NCI-H2171 (cell line): Measurements from ENCODE around the gene ATP8A2.

Source experiments
- DNase-seq: peaks from one replicate; lab custom pipeline; 2025; lab: John Stamatoyannopoulos, UW

ATP8A2 gene

DNA sequence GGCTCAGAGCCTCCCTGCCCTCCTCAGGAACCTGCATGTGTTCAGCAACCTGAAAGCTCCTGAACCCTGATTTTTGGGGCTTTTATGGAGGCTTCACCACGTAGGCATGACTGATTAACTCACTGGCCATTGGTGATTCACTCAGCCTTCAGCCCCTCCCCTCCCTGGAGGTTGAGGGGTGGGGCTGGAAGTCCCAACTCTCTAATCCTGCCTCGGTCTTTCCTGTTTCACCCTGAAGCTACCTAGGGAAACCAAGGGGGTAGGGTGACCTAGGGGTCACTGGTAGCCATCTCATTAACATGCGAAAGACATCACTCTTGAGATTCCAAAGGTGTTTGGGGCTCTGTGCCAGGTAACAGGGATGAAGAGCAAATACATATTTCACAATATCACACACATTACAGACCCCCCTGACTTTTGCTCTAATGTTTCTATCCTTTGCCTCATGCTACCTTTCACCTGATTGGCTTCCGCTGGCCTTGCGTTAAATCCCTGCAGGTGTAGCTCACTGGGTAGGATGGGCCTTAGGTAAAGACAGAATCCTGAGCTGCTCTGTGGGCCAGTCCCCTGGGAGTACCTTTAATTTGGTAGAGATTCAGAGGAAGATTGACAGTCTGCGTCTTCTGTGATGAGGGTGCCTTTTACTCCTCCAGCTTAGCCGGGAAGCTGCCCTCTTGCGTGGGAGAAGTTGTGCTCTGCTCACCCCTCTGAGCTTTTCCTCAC is 260.6 kb downstream of the ATP8A2 start:
- no peak for DNase-seq

DNA sequence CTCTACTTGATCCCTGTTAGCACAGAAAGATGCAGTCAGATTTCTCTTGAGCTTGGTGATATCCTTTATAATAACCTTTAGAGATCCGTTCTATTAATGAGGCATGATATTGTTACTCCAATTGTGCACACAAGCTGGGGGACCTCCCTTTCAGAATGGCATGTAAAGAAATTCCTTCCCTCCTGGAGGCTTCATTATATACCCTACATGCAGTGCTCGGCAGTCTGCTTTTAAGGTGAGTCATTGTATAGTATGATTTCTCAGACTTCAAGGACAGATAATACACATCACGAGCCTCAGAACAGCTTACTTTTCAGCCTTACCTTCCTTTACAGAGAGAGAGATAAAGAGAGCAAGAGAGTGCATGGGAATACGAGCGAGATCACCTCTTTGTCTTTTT is 261.3 kb downstream of the ATP8A2 start:
- no peak for DNase-seq

DNA sequence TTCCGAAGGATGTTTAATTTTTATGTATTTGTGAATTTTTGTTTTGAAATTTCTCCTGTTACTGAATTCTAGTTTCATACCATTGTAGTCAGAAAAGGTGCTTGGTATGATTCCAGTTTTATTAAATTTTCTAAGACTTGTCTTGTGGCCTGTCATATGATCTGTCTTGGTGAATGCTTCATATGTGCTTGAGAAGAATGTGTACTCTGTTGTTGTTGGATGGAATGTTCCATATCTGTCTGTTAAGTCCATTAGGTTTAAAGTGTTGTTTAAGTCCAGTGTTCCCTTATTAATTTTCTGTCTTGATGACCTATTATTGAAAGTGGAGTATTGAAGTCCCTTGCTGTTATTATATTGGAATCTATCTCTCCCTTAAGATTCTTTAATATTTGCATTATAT is 273.9 kb downstream of the ATP8A2 start:
- DNase-seq, result no peak

DNA sequence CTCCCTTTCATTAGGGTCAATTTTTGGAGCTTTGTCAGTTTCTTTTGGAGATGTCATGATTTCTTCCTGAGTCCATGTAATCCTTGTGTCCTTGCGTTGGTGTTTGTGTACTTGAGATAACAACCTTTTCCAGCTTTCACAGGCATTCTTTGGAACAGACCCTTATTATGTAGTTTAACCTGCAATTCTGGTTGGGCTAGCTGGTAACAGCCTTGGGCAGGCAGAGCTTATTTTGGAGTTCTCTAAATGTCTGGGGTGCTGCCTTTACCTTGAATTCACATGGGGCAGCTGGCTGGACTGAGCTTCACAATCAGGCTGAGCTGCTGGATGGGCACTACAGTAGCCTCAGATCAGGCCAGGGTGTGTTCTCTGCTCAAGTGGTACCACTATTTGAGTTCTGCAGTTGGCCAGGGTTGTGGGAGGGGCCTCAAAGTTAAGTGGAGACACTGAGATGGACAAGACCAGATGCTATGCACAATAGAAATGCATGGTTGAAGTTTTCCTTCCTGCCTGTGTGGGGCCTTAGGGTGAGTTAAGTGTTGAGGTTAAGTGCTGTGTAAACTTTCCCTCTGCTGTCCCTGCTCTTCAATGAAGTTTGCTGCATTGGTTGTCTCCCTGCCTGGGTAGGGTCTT is 277.3 kb downstream of the ATP8A2 start:
- DNase-seq, result no peak

DNA sequence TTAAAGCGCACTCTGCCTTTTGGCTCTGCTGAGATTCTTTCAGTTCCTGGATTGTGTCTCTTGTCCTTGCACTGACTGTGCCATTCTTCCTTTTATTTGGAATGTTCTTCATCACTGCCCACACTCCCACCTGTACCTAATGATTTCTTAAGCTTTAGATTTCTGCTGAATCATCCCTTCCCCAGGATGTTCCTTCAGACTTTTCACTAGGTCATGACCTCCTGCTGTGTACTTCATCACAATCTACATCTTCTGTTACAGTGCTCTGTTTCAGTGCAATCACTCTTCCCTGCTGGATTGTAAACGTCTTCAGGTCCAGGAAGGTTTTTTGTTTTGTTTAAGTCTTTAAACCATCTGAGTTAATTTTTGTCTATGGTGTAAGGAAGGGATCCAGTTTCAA is 281.0 kb downstream of the ATP8A2 start:
- DNase-seq, result no peak

DNA sequence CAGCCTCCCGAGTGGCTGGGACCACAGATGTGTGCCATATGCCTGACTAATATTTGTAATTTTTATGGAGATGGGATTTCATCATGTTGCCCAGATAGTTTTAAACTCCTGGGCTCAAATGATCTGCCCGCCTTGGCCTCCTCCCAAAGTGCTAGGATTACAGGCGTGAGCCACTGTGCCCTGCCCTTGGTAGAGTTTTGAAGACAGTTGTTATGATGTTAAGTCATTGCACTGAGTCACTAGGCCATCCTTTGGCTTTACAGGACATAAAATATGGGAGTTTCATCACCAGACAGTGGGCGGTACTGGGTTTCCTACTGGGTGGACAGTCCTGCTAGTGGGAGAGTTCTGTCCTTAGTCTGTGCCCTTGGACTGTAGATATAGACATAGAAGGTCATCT is 282.5 kb downstream of the ATP8A2 start:
- peak; percentile 51 for DNase-seq

DNA sequence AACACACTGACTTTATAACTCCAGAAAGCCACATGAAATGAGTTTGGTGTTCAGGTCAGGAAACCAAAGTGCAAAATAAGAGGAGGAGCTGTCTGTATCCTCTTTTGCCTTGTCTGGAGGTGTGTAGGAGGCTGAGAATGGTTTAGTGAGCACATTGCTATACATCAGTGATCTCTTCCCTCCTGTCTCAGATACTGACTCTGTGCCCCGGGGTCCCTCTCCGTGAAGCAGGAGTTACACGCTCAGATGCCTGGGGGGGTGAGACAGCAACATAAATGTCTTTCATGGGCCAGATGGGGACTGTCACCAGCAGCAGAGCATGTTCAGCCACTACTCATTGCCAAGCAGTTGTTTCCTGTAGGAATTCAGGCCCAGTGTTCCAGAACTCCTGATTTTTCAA is 285.4 kb downstream of the ATP8A2 start:
- no peak for DNase-seq

DNA sequence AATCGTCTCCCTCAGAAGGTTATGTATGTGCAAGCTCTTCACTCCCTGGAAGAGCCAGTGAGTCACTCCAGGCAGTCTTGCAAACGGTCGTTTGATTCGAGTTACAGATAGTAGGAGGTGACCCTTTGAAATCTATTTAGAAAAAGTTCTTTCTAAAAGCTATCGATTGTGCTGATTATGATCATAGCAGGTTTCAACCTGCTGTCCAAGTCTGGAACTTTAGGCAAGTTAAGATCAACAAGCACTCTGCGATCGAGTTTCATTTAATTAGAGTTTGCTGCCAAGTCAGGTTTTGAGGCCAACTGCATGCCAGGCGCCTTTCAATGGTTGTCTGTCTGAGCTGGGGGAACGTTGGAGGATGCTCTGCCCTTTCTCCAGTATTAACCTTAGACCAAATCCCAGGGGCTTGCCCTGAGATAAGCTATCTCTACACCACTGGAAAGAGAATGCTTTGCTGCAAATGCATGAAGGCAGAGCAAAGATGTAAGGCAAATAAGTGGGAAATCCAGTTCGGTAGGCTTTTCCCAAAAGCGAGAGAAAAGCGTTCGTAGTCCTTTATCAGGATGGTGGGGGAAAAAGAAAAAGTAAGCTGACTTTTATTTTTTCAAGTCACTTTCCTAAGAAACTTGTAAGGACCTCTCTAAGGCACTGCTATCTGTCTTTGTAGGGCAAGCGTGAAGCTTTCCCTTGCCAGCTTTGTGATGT is 287.5 kb downstream of the ATP8A2 start:
- DNase-seq, result peak; percentile 50

DNA sequence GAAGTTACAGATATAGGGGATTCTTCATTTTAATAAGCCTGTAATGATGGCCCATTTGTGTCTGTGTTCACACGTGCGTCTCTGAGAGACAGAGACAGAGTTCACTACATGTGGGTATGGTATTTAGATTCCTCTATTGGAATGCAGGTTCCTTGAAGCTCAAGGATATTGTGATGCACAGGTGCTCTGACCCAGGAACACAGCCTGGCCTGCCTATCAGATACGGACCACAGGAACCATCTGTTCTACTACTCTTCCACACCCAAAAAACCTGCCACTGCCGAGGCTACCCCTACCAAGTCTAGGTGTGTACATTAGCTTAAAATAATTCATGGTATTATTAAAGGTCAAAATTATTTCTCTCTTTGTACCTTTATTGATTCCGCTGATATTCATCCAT is 289.2 kb downstream of the ATP8A2 start:
- no peak for DNase-seq

DNA sequence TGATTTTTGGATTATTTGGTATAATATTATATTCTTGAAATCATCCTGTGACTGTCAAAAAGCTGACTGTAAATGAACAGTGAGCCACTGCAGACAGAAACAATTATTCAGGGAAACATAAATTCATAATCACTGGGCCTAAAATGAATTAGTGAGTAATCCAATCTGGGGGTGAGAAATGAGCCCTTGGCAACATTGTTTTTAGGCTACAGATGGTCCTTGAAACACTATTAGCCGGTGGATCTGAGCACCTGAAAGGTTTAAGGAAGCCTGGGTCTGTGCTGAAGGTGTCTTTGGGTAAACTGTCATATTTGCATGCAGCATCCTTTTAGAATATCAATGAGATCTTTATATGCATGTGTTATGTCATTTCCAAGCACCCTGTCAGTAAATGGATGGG is 290.7 kb downstream of the ATP8A2 start:
- DNase-seq, result peak; percentile 39

DNA sequence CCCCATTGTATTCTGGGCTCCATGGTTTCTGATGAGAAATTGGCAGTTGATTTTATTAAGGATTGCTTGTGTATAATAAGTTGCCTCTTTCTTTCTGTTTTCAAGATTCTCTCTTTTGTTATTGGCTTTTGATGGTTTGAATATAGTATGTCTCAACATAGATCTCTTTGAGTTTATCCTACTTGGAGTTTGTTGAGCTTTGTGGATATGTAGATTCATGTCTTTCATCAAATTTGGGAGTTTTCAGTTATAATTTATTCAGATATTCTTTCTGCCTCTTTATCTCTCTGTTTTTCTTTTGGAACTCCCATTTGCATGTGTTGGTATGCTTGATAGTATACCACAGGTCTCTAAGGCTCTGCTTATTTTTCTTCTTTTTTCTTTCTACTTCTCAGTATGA is 296.6 kb downstream of the ATP8A2 start:
- DNase-seq, result no peak

DNA sequence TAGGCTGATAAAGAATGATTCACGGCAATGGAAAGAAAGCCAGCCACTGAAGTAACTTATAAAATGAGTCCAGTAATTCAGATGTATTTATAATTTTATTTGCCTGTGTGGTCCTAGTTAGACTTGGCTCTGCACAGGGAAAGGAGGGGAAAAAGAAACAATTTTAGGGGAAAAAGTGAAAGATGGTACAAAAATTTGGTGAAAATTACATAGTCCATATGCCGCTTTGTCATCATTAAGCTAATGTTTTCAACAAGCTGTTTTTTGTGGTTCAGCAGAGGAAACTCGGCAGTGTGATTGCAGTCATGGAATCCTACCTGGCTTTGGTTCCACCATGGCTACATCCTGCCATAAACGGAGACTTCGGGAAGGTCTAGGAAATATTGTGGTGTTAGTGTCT is 301.9 kb downstream of the ATP8A2 start:
- DNase-seq, result no peak

DNA sequence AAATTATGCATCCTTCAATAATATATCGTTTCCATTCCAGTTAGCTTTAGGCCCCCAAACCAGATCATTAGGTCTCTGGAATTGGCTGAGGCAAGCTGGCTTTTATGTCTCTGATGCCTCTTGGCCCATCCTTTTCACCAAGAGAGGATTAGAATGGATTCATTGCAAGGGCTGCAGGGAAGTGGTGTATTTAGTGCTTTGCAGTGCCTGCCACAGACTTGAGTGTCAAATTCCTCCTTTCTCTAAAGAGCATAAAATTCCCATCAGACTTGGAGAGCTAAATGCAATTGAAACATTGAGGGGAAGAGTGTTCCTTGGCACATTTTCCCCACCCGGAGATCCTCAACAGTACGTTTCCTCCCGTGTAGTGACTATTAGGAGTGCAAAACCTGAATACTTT is 302.6 kb downstream of the ATP8A2 start:
- no peak for DNase-seq

DNA sequence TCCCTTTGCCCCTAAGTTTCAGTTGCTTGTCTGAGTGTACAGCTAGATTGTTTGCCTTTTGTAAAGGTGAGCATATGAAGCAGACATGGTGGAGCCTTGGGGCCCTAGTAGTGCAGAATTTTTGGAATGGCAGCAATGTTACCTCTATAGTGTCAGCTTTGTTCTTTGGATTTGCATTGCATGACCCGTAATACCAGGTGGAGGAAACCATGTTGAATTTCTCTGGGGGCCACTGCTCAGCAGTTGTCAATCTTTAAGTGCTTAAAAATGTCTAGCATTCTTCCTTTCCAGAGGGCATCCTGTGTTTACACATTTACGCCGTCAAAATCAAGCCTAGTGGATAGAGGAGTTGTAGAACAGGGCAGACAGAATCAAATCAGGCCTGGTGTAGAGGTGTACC is 303.3 kb downstream of the ATP8A2 start:
- no peak for DNase-seq

DNA sequence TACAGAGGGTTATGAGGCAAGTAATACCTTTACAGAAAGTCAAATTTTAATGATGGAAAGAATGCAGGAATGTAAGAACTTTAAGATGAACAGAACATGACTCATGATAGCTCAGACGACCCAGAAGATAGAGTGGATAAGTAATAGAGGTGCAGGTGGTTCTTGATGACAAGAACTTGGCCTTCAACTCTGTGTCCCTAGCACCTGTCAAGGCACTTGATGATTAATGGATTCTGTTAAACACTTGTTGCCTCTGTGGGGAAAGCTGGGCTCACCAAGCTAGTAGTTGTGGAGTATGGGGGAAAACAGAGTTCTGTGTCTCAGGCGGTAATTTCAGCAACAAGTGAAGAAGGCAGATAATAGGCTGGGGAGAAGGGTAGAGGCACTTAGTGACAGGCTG is 306.2 kb downstream of the ATP8A2 start:
- DNase-seq, result no peak

DNA sequence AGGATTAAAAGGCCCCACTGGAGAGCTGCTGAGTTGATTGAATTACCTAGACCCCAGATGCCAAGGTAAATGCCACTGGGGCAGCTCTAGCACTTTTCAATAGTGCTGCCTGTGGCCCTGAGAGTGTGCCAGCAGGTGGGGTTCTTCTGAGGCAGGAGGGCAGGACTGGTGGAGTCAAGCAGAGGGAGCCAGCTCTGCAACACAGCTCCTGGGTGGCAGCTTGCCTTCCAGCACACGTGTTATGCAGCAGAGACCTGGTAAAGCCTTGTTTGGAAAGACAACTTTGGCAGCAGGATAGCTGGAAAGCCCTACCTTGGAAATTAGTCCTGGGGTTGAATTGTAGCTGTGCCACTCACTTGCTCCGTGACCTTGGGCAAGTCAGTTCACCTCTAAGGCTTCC is 306.6 kb downstream of the ATP8A2 start:
- no peak for DNase-seq

DNA sequence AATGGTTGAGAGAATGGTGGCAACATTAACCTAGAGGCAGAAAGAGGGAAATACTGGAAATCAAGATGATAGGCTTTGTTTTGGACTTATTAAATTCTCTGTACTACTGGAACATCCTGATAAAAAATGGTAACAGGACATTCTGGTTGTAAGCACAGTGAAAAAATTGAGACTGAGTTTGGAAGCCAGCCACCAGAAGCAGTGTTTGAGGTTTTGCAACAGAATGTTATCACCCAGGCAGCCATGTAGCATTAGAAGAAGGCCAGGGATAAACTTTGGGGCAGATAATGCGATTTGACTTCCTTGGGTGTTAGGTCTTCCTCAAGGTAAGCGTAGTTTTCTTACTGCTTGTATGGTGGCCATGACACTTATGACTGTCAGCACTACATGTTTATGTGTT is 307.4 kb downstream of the ATP8A2 start:
- no peak for DNase-seq

DNA sequence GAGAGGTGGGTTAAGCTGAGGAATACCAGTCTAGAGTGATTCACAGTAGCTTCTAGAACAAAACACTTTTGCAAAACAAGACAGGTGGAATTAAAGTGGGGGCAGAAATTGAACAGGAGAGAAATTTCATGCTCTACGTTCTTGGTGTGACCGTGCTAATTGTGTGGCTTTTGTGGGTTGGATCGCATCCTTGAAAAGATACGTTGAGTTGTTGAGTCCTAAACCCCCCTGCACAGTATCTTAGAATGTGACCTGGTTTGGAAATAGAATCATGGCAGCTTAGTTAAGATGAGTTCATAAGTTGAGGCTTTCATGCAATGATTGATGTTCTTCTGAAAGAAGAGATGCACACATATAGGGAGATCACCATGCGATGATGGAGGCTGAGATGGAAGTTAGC is 308.2 kb downstream of the ATP8A2 start:
- no peak for DNase-seq

DNA sequence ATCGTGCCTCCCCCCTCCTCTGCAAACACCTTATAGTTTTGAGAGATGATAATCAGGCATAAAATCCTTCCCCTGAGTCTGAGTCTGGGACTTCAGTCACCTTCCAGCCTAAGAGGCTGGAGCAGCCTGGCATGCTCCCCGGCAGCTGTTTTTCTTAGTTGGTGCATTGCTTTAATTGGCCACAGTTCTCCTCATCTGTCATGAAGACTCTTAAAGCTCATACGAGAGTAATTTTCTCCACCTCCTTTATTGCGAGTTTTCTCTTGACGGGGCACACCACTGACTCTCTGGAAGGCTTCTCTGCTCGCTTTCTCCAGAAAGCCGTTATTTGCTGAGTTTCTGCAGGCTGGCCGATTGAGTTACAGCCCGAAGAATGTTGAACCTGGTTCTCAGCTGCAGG is 310.5 kb downstream of the ATP8A2 start:
- DNase-seq, result no peak

DNA sequence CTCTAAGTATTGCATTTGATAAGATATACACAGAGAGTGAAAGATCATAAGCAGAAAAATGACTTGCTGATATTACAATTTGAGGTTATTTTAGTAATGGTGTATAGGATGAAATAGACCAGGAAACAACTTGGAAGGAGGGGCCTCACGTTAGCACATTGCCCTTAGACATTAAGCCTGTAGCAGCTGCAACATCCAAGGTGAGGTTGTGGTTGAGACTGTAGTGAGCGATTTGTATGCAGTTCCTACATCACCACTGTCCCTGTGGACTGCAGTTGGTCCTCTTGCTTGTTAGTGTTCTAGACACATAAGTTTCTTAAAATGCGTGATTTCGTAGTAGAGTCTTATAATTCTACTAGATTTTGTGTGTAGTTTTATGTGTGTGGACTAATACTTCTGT is 311.3 kb downstream of the ATP8A2 start:
- DNase-seq, result no peak

DNA sequence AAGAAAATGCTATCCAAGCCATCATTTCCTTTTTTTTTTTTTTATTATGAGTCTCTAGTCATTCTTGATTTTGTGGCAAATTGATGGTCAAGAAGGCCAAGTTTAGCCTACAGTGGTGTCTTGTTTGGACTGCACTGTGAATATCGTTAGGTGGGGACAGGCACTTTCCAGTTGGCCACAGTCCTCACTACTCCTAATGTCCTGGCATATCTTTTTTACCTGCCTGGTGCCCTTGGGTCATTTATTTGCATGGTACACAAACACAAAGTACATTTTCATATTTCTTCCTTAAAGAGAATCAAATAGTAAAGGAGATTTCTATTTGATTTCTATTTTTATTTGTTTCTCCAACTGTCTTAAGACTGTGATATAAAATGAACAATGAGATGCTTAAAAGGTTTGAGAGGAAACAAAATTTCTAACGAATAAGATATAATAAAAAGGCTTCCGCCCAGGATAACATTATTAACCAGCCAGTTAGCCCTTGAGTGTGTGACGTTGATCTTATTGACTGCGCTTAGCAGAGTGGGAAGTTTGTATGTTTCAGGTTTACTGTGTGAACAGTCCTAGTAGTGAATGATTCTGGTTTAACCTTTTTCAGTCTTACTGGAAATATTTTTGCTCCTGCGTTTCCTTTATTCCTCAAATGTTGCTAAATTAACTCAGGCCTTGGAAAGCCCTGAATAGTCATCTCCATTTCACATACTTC is 312.0 kb downstream of the ATP8A2 start:
- DNase-seq, result no peak

DNA sequence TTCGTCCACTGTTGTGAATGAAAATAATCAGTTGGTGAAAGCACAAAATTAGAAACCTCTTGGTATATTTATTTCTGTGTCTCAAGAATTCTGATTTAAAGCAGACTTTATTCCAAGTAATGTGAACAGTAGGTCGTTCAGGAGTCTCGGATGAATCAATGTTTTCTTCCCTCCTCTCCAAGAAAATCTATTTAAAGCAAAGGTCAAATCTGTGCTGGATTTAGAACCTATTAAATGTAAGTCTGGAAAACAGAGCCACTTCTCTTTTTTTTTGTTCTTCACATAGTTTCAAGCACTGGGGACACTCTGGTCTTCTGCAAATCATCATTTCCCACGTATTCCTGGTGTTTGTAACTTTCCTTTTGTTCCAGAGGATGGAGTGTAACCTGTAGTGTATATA is 312.7 kb downstream of the ATP8A2 start:
- DNase-seq, result no peak
